Karpas-422 (cell line): ENCODE measurements around the gene DUS1L. TPM values are rescaled to one million over a fixed set of nuclear protein-coding genes. Genes with fewer than 3 reads are reported as not detected.

ENCODE experiments used
- DNase-seq: peaks from one replicate; pipeline ENCODE4 v3.0.0-alpha.2; 2015
- H2AFZ ChIP-seq: fragments of 200-600 bp; sonication (generic); 2 replicates; pipeline ENCODE4 v1.6.1; 2014; ENCODE audit warnings: antibody characterized with exemption, low read length, mixed read lengths
- H3K27ac ChIP-seq: fragments of 200-600 bp; sonication (generic); 2 replicates; pipeline ENCODE4 v1.5.1; 2014; ENCODE audit warnings: mild to moderate bottlenecking, low read length, moderate library complexity
- H3K27me3 ChIP-seq: fragments of 200-600 bp; sonication (generic); 2 replicates; pipeline ENCODE4 v1.6.1; 2014; ENCODE audit warnings: low read length, mixed read lengths
- H3K36me3 ChIP-seq: fragments of 200-600 bp; sonication (generic); 2 replicates; pipeline ENCODE4 v1.6.1; 2014; ENCODE audit warnings: low read length, mixed read lengths; ENCODE audit not compliant: insufficient read depth
- H3K4me1 ChIP-seq: fragments of 200-600 bp; sonication (generic); 2 replicates; pipeline ENCODE4 v1.6.1; 2014; ENCODE audit warnings: mild to moderate bottlenecking, low read length, mixed read lengths
- H3K4me2 ChIP-seq: fragments of 200-600 bp; sonication (generic); 2 replicates; pipeline ENCODE4 v1.6.1; 2014; ENCODE audit warnings: low read length, low read depth, mild to moderate bottlenecking; ENCODE audit not compliant: poor library complexity, severe bottlenecking
- H3K4me3 ChIP-seq: fragments of 200-600 bp; sonication (generic); 2 replicates; pipeline ENCODE4 v1.5.1; 2014; ENCODE audit warnings: mild to moderate bottlenecking, antibody characterized with exemption, low read length, mixed read lengths
- H3K79me2 ChIP-seq: fragments of 200-600 bp; sonication (generic); 2 replicates; pipeline ENCODE4 v1.6.1; 2014; ENCODE audit warnings: mild to moderate bottlenecking, low read length, mixed read lengths
- H3K9ac ChIP-seq: fragments of 200-600 bp; sonication (generic); 2 replicates; pipeline ENCODE4 v1.6.0; 2014; ENCODE audit warnings: low read length
- H3K9me2 ChIP-seq: fragments of 200-600 bp; sonication (generic), shearing (Covaris generic); replicated peaks from 2 replicates; pipeline ENCODE4 v1.6.0; 2014; ENCODE audit warnings: mild to moderate bottlenecking, low read length, moderate library complexity; ENCODE audit not compliant: insufficient read depth
- H3K9me3 ChIP-seq: fragments of 300-700, 200-600 bp; sonication (generic); 2 replicates; pipeline ENCODE4 v1.6.1; 2014; ENCODE audit warnings: low read length, mixed read lengths
- H4K20me1 ChIP-seq: fragments of 200-600 bp; sonication (generic); 2 replicates; pipeline ENCODE4 v1.6.1; 2014; ENCODE audit warnings: mild to moderate bottlenecking, antibody characterized with exemption, low read length, low read depth; ENCODE audit not compliant: insufficient read depth
- total RNA-seq: library from RNA; depleted of rRNA; stranded (reverse); fragments of >200 nt; shearing (Covaris generic); gene quantifications from 2 replicates; pipeline ENCODE4 v1.2.3, GENCODE V29; 2014; ENCODE audit warnings: low replicate concordance

Gene DUS1L
- total RNA-seq, 1 experiment from 2014 or later = 89.6 TPM

DNA sequence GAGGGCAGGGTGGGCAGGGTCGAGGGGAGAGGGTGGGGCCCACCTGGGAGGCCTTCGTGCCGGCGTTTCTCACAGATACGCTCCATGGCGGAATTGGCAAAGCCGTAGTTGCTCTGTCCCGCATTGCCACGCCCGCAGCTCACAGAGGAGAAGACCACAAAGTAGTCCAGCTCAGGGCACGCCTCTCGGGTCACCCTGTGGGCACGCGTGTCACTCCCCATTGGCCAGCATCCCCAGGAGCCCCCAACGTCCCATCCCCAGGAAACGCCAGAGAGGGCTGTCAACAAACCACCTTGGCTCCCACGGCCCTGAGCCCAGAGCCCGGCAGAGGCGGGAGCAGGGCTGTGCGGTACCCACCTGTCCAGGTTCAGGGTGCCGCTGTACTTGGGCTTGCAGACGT is 16.4 kb upstream of the DUS1L start:
- Histone ChIP-seq H3K27ac (no peak overlapping the region), H3K9me2 (no peaks in the 10 kb centered on the region), H4K20me1 (peaks cover 35% of the 10 kb centered on the region; the same call in 1 of the 2 replicates), H3K9ac (no peak overlapping the region), H2AFZ (no peak overlapping the region), H3K36me3 (peaks cover 8% of the 10 kb centered on the region; the same call in 1 of the 2 replicates), H3K4me3 (no peak overlapping the region), H3K4me2 (no peak overlapping the region), H3K4me1 (no peaks in the 10 kb centered on the region), H3K79me2 (no peaks in the 10 kb centered on the region), H3K9me3 (no peaks in the 10 kb centered on the region), H3K27me3 (no peaks in the 10 kb centered on the region)
- no peak for DNase-seq

DNA sequence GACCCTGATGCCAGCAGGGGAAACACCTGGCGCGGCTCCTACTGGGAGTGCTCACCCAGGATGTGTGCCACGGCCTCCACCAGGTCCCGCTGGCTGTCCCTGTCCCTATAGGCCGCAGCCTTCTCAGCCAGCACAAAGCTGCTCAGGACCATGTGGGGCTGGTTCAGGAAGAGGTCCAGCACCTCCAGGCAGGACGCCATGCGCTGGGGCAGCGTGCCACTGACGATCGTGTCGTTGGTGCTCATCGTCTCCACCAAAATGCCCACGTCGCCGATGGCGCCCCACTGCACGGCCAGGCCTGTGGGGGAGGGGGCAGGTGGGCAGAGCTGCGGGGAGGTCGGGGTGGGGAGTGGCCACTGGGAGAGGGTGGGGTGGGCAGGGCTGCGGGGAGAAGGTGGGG is 15.9 kb upstream of the DUS1L start:
- no peak for DNase-seq
- no peak overlapping the region for H3K4me3 ChIP-seq
- no peaks in the 10 kb centered on the region for H3K9me2 ChIP-seq
- no peak overlapping the region for H2AFZ ChIP-seq
- H3K9ac ChIP-seq = no peak overlapping the region
- H3K27me3 ChIP-seq = no peaks in the 10 kb centered on the region
- H3K4me1 ChIP-seq = no peaks in the 10 kb centered on the region
- no peaks in the 10 kb centered on the region for H3K79me2 ChIP-seq
- no peak overlapping the region for H3K4me2 ChIP-seq
- H4K20me1 ChIP-seq = peaks cover 35% of the 10 kb centered on the region; the same call in 1 of the 2 replicates
- no peak overlapping the region for H3K27ac ChIP-seq
- no peaks in the 10 kb centered on the region for H3K9me3 ChIP-seq
- H3K36me3 ChIP-seq = peaks cover 8% of the 10 kb centered on the region; the same call in 1 of the 2 replicates

DNA sequence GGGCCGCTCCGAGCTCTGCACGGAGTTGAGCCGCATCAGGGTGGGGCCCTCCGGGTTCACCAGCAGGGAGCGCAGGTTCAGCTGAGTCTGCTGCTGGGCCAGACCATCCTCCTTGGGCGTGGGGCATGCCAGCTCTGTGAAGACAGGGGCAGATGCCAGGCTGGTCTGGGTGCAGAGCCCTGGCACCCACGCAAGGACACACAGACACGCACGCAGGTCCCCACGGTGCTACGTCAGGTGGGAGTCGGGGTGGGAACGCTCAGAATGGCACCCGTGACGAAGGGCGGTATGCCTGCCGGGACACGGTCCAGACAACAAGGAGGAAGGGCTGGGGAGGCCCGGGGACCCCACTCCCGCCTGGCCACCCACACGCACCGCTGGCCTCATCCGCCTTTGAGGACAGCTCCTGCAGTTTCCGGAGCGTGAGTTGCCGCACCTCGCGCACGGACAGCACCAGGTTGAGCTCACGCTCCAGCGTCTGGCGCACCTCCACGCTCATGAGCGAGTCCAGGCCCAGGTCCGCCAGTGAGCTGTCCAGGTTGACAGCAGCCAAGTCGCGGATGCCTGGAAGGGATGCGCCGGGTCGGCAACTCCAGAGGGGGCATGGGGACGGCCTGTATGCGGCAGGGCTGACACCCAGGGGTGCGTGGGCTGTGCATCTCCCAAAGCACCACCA is 15.3 kb upstream of the DUS1L start:
- H3K27ac ChIP-seq = no peak overlapping the region
- H2AFZ ChIP-seq = no peak overlapping the region
- H3K36me3 ChIP-seq = peaks cover 8% of the 10 kb centered on the region; the same call in 1 of the 2 replicates
- H3K4me3 ChIP-seq = no peak overlapping the region
- no peaks in the 10 kb centered on the region for H3K27me3 ChIP-seq
- DNase-seq = no peak
- H3K9me2 ChIP-seq = no peaks in the 10 kb centered on the region
- H3K4me1 ChIP-seq = peaks cover 2% of the 10 kb centered on the region; the same call in 1 of the 2 replicates
- H3K9me3 ChIP-seq = no peaks in the 10 kb centered on the region
- H3K79me2 ChIP-seq = no peaks in the 10 kb centered on the region
- no peak overlapping the region for H3K4me2 ChIP-seq
- no peak overlapping the region for H3K9ac ChIP-seq
- H4K20me1 ChIP-seq = peaks cover 30% of the 10 kb centered on the region; the same call in 1 of the 2 replicates

DNA sequence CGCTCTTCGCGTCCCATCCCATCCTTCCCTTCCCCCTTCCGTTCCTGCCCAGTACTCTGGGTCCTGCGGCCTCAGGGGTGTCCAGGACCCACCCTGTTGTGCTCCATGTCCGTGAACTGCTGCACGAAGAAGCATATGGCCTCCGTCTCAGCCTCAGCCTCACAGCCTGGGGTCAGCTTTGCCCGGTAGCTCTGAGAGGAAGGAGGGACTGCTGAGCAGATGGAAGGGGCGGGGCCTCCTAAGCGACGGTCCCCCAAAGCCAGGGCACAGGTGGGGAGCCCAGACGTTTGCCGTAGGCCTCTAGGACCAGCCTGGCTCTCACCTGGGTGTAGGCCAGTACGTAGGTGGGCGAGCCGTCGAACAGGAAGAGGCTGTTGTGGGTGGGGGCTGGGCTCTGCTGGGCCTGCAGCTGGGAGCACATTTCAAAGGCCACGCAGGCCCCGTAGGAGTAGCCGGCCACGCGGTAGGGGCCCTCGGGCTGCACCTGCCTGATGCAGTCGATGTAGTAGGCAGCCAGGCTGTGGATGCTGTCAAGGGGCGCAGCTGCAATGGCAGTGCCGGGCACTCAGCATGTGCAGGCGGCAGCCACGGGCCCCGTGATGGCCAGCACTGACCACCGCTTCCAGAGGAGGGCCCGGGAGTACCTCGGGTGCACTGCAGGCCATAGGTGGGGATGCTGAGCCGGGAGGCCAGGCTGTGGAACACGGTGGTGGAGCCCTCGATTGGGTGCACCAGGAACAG is 14.6 kb upstream of the DUS1L start:
- Histone ChIP-seq H3K9me2 (no peaks in the 10 kb centered on the region), H3K27ac (no peak overlapping the region), H3K4me1 (peaks cover 6% of the 10 kb centered on the region; the same call in 1 of the 2 replicates), H2AFZ (no peak overlapping the region), H3K4me3 (no peak overlapping the region), H3K9me3 (no peaks in the 10 kb centered on the region), H3K27me3 (no peaks in the 10 kb centered on the region), H4K20me1 (peaks cover 33% of the 10 kb centered on the region; the same call in 1 of the 2 replicates), H3K4me2 (no peak overlapping the region), H3K36me3 (peaks cover 4% of the 10 kb centered on the region; the same call in 1 of the 2 replicates), H3K79me2 (no peaks in the 10 kb centered on the region), H3K9ac (no peak overlapping the region)
- DNase-seq = no peak

DNA sequence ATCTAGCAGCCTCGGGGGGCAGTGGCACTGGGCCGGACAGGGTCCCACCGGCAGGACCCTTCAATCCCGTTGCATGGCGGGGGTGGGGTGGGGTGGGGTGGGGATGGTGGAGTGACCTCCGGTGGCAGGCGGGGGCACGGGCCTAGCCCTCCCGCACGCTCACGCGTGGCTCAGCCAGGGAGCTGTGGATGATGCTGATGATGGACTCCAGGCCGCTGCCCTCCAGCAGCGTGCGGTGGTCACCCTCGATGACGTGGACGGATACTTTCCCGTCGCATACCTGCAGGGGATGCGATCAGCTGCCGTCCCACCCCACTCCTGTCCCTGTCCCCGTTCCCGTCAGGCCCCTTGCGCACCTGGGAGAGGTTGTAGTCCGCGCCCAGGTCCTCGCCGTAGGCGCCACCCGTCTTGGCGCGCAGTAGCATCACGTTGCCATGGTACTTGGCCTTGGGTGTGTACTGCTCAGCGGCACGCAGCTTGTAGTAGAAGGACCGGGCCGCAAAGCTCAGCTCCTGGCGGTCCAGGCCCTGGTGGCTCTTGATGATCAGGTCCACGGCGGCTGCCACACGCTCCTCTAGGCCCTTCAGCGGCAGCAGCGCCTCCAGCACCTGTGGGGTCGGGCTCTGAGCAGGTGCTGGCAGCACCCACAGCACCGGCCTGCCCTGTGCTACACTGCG is 13.5 kb upstream of the DUS1L start:
- no peak overlapping the region for H3K4me3 ChIP-seq
- no peaks in the 10 kb centered on the region for H3K79me2 ChIP-seq
- H3K27me3 ChIP-seq = no peaks in the 10 kb centered on the region
- H4K20me1 ChIP-seq = peaks cover 27% of the 10 kb centered on the region; the same call in 1 of the 2 replicates
- peaks cover 4% of the 10 kb centered on the region; the same call in 1 of the 2 replicates for H3K36me3 ChIP-seq
- H2AFZ ChIP-seq = no peak overlapping the region
- H3K4me1 ChIP-seq = peaks cover 6% of the 10 kb centered on the region; the same call in 1 of the 2 replicates
- no peak overlapping the region for H3K27ac ChIP-seq
- DNase-seq = no peak
- no peaks in the 10 kb centered on the region for H3K9me3 ChIP-seq
- H3K4me2 ChIP-seq = no peak overlapping the region
- H3K9ac ChIP-seq = no peak overlapping the region
- no peaks in the 10 kb centered on the region for H3K9me2 ChIP-seq

DNA sequence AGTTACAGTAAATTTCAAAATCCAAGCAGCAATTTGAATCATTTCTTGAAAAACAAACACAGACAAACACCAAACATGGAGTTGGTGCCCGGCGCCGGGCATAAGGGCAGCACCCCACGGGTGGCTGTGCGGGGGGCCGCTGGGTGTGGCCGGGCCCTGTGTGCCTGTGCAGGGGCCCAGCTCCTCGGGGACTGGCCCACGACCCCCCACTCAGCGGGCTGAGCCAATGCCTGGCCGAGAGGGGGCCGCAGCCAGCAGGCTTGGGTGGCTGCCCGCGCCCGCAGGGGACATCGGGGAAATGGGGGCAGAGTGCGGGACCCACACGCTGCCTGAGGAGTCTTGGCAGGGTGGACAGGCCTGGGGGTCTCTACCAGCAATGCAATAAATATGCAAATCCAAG is 12.8 kb upstream of the DUS1L start:
- Histone ChIP-seq H3K36me3 (peaks cover 4% of the 10 kb centered on the region; the same call in 1 of the 2 replicates), H2AFZ (no peak overlapping the region), H3K79me2 (no peaks in the 10 kb centered on the region), H3K9me2 (no peaks in the 10 kb centered on the region), H3K4me3 (no peak overlapping the region), H3K9me3 (no peaks in the 10 kb centered on the region), H4K20me1 (peaks cover 22% of the 10 kb centered on the region; the same call in 1 of the 2 replicates), H3K27ac (no peak overlapping the region), H3K27me3 (no peaks in the 10 kb centered on the region), H3K4me1 (peaks cover 6% of the 10 kb centered on the region; the same call in 1 of the 2 replicates), H3K4me2 (no peak overlapping the region), H3K9ac (no peak overlapping the region)
- no peak for DNase-seq

DNA sequence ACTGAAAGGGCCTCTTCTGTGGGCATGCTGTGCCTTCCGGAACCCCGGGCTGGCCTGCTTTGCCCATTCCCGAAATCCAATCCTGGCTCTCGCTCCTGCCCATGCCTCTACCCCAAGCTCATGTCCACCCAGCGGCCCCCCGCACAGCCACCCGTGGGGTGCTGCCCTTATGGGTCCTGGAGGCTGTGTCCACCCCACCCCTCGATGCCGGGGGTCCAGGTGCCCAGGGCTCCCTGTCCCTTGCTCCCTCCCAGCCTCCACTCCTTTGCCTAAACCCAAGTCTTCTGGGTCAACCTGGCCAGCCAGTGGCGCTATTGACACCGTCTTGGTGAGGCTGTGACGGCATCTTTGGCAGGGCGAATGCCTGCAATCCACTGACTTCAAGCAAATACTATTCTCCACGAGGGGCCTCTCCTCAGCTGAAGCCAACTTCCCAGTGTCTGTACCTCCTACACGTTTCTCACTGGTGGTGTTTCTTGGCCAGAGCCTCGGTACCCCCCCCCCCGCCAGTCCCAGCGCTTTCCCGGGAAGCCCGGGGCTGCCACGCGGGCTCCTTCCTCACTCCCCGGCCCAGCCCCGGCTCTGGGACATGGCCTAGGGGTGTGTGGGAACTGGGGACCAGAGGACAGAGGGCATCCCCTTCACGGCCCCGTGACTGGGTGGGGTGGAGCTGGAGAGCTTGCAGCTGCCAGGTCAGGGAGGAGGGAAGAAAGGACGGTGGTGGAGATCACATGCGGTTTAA is 12.2 kb upstream of the DUS1L start:
- no peak for DNase-seq
- Histone ChIP-seq H3K9ac (no peak overlapping the region), H3K4me3 (no peak overlapping the region), H3K4me1 (peaks cover 6% of the 10 kb centered on the region; the same call in 1 of the 2 replicates), H3K27ac (no peak overlapping the region), H3K9me3 (no peaks in the 10 kb centered on the region), H2AFZ (no peak overlapping the region), H3K79me2 (no peaks in the 10 kb centered on the region), H3K36me3 (no peaks in the 10 kb centered on the region; the same call in 1 of the 2 replicates), H4K20me1 (peaks cover 19% of the 10 kb centered on the region; the same call in 1 of the 2 replicates), H3K4me2 (no peak overlapping the region), H3K9me2 (no peaks in the 10 kb centered on the region), H3K27me3 (no peaks in the 10 kb centered on the region)
